KOPT-K1 (cell line): ENCODE data around the gene JAZF1.

Experiments
- H3K27ac ChIP-seq: fragments of 200-600 bp; sonication (generic); 2 replicates; pipeline ENCODE4 v1.5.1; 2016; ENCODE audit warnings: antibody characterized with exemption, mild to moderate bottlenecking, low read depth, low read length; ENCODE audit not compliant: poor library complexity, severe bottlenecking
- H3K36me3 ChIP-seq: fragments of 200-600 bp; sonication (generic); 2 replicates; pipeline ENCODE4 v1.5.1; 2017; ENCODE audit warnings: antibody characterized with exemption, mild to moderate bottlenecking, low read length, moderate library complexity; ENCODE audit not compliant: insufficient read depth
- H3K9me3 ChIP-seq: fragments of 200-600 bp; sonication (generic); 2 replicates; pipeline ENCODE4 v1.5.1; 2017; ENCODE audit warnings: antibody characterized with exemption, low read length, mild to moderate bottlenecking; ENCODE audit not compliant: insufficient read depth, poor library complexity, severe bottlenecking

The JAZF1 gene

GRCh38 chr7:28140979-28141378 is 39.6 kb downstream of the JAZF1 start:
- H3K27ac ChIP-seq, result no peak overlapping the region

GRCh38 chr7:28138837-28139236 is 41.8 kb downstream of the JAZF1 start:
- no peaks in the 10 kb centered on the region for H3K9me3 ChIP-seq
- H3K27ac ChIP-seq, result no peak overlapping the region
- no peaks in the 10 kb centered on the region for H3K36me3 ChIP-seq

More at GRCh38 chr7:28140979-28141378, 39.6 kb downstream of the JAZF1 start:
- Histone ChIP-seq H3K9me3 (no peaks in the 10 kb centered on the region), H3K36me3 (no peaks in the 10 kb centered on the region)

- no peaks in the 10 kb centered on the region for H3K9me3 ChIP-seq
- no peak overlapping the region for H3K27ac ChIP-seq
- H3K36me3 ChIP-seq, result no peaks in the 10 kb centered on the region
These were observed 43.1 kb downstream of the JAZF1 start for GRCh38 chr7:28137463-28137862.

- Histone ChIP-seq H3K27ac (no peak overlapping the region), H3K36me3 (no peaks in the 10 kb centered on the region), H3K9me3 (no peaks in the 10 kb centered on the region)
These were observed 43.7 kb downstream of the JAZF1 start for GRCh38 chr7:28136885-28137284.

- H3K27ac ChIP-seq, result no peak overlapping the region
- H3K36me3 ChIP-seq, result no peaks in the 10 kb centered on the region
- H3K9me3 ChIP-seq, result no peaks in the 10 kb centered on the region
These were observed 44.2 kb downstream of the JAZF1 start for GRCh38 chr7:28136420-28136819.

- H3K9me3 ChIP-seq, result no peaks in the 10 kb centered on the region
- no peak overlapping the region for H3K27ac ChIP-seq
- H3K36me3 ChIP-seq, result no peaks in the 10 kb centered on the region
These were observed 44.8 kb downstream of the JAZF1 start for GRCh38 chr7:28135760-28136159.

- no peak overlapping the region for H3K27ac ChIP-seq
- no peaks in the 10 kb centered on the region for H3K9me3 ChIP-seq
- no peaks in the 10 kb centered on the region for H3K36me3 ChIP-seq
These were observed 45.3 kb downstream of the JAZF1 start for GRCh38 chr7:28135315-28135714.

- Histone ChIP-seq H3K36me3 (no peaks in the 10 kb centered on the region), H3K9me3 (no peaks in the 10 kb centered on the region), H3K27ac (no peak overlapping the region)
These were observed 46.7 kb downstream of the JAZF1 start for GRCh38 chr7:28133872-28134271.

- Histone ChIP-seq H3K27ac (no peak overlapping the region), H3K36me3 (no peaks in the 10 kb centered on the region), H3K9me3 (no peaks in the 10 kb centered on the region)
These were observed 47.4 kb downstream of the JAZF1 start for GRCh38 chr7:28132959-28133870.

GRCh38 chr7:28130277-28130676 is 50.3 kb downstream of the JAZF1 start:
- Histone ChIP-seq H3K27ac (no peak overlapping the region), H3K36me3 (no peaks in the 10 kb centered on the region)

GRCh38 chr7:28128608-28129007 is 52.0 kb downstream of the JAZF1 start:
- no peaks in the 10 kb centered on the region for H3K9me3 ChIP-seq
- no peaks in the 10 kb centered on the region for H3K36me3 ChIP-seq
- H3K27ac ChIP-seq, result no peak overlapping the region

More at GRCh38 chr7:28130277-28130676, 50.3 kb downstream of the JAZF1 start:
- no peaks in the 10 kb centered on the region for H3K9me3 ChIP-seq

GRCh38 chr7:28126410-28127041 is 54.1 kb downstream of the JAZF1 start:
- Histone ChIP-seq H3K9me3 (no peaks in the 10 kb centered on the region), H3K27ac (no peak overlapping the region), H3K36me3 (no peaks in the 10 kb centered on the region)

GRCh38 chr7:28125431-28126409 is 54.9 kb downstream of the JAZF1 start:
- H3K27ac ChIP-seq, result no peak overlapping the region
- H3K9me3 ChIP-seq, result no peaks in the 10 kb centered on the region
- no peaks in the 10 kb centered on the region for H3K36me3 ChIP-seq

- no peaks in the 10 kb centered on the region for H3K36me3 ChIP-seq
- H3K27ac ChIP-seq, result no peak overlapping the region
- H3K9me3 ChIP-seq, result no peaks in the 10 kb centered on the region
These were observed 56.2 kb downstream of the JAZF1 start for GRCh38 chr7:28124413-28124812.

- H3K9me3 ChIP-seq, result no peaks in the 10 kb centered on the region
- H3K36me3 ChIP-seq, result no peaks in the 10 kb centered on the region
- no peak overlapping the region for H3K27ac ChIP-seq
These were observed 56.8 kb downstream of the JAZF1 start for GRCh38 chr7:28123752-28124151.
